ENCODE results near the gene GON4L.

DNA sequence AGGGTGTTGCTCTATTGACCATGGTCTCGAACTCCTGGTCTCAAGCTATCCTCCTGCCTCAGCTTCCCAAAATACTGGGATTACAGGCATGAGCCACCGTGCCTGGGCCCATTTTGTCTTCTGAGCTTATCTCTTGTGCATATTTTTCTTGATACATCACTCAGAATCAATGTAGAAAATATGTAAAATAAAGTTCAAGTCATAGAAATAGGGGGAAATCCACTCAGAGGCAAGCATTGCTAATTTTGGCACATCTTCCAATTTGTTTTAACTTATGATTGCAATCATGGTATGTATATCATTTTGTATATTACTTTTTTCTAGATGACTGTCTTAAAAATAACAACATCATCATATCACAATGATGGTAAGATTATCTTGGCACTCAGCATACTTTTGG is 32.6 kb upstream of the GON4L start:
- no peak for TF ChIP-seq POLR2A (IDR thresholded peaks at IDR 0.05)
- TF ChIP-seq, protein P1, sequence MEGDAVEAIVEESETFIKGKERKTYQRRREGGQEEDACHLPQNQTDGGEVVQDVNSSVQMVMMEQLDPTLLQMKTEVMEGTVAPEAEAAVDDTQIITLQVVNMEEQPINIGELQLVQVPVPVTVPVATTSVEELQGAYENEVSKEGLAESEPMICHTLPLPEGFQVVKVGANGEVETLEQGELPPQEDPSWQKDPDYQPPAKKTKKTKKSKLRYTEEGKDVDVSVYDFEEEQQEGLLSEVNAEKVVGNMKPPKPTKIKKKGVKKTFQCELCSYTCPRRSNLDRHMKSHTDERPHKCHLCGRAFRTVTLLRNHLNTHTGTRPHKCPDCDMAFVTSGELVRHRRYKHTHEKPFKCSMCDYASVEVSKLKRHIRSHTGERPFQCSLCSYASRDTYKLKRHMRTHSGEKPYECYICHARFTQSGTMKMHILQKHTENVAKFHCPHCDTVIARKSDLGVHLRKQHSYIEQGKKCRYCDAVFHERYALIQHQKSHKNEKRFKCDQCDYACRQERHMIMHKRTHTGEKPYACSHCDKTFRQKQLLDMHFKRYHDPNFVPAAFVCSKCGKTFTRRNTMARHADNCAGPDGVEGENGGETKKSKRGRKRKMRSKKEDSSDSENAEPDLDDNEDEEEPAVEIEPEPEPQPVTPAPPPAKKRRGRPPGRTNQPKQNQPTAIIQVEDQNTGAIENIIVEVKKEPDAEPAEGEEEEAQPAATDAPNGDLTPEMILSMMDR (IDR thresholded peaks at IDR 0.05): no peak

Data from thyroid gland (tissue), 4 donors.